OCI-LY3 (cell line): Measurements from ENCODE around the gene DOC2A.

Source experiments
- H2AFZ ChIP-seq: fragments of 200-600, 300-600 bp; shearing (Covaris generic); 2 replicates; pipeline ENCODE4 v1.6.0; 2014; ENCODE audit warnings: antibody characterized with exemption, low read depth, low read length
- H3K27ac ChIP-seq: fragments of 200-600, 300-600 bp; sonication (generic); 2 replicates; pipeline ENCODE4 v1.5.1; 2014; ENCODE audit warnings: mild to moderate bottlenecking, low read length, moderate library complexity, mixed read lengths
- H3K27me3 ChIP-seq: fragments of 200-600, 300-600 bp; sonication (generic); 2 replicates; pipeline ENCODE4 v1.6.1; 2014; ENCODE audit warnings: low read depth, low read length, mixed read lengths
- H3K36me3 ChIP-seq: fragments of 200-600, 300-600 bp; sonication (generic); replicated peaks from 2 replicates; pipeline ENCODE3; 2014; ENCODE audit warnings: low read depth, low read length, mixed read lengths
- H3K4me1 ChIP-seq: fragments of 300-600, 200-600 bp; sonication (generic); 2 replicates; pipeline ENCODE4 v1.6.1; 2014; ENCODE audit warnings: low read length, mixed read lengths
- H3K4me2 ChIP-seq: fragments of 200-600, 300-600 bp; sonication (generic); 2 replicates; pipeline ENCODE4 v1.6.1; 2014; ENCODE audit warnings: low read length, mixed read lengths
- H3K4me3 ChIP-seq: fragments of 300-600, 200-600 bp; sonication (generic); 2 replicates; pipeline ENCODE4 v1.5.1; 2014; ENCODE audit warnings: antibody characterized with exemption, mild to moderate bottlenecking, low read length, moderate library complexity
- H3K79me2 ChIP-seq: fragments of 300-600, 200-600 bp; shearing (Covaris generic); 2 replicates; pipeline ENCODE4 v1.6.1; 2014; ENCODE audit warnings: mild to moderate bottlenecking, low read length, mixed read lengths
- H3K9ac ChIP-seq: fragments of 300-600, 200-600 bp; shearing (Covaris generic); 2 replicates; pipeline ENCODE4 v1.6.0; 2014; ENCODE audit warnings: mild to moderate bottlenecking, low read length, moderate library complexity
- H3K9me3 ChIP-seq: fragments of 200-600, 300-600 bp; shearing (Covaris generic); 2 replicates; pipeline ENCODE4 v1.6.1; 2014; ENCODE audit warnings: low read length, mixed read lengths; ENCODE audit not compliant: insufficient read depth
- H4K20me1 ChIP-seq: fragments of 200-600, 300-600 bp; sonication (generic); 2 replicates; pipeline ENCODE4 v1.6.1; 2016; ENCODE audit warnings: low read length, mixed read lengths; ENCODE audit not compliant: insufficient read depth
- EZH2phosphoT487 ChIP-seq: fragments of 200-600 bp; shearing (Covaris generic); IDR thresholded peaks from 2 replicates; pipeline ENCODE4 v1.6.1; 2018; ENCODE audit warnings: antibody characterized with exemption, mixed run types, low read depth
- TF ChIP-seq, protein P1 (sequence below): fragments of 200-600, 300-600 bp; sonication (generic); IDR thresholded peaks from 2 replicates; pipeline ENCODE4 v1.5.1; 2014; ENCODE audit warnings: antibody characterized with exemption, low read length, low read depth

The DOC2A gene

DNA sequence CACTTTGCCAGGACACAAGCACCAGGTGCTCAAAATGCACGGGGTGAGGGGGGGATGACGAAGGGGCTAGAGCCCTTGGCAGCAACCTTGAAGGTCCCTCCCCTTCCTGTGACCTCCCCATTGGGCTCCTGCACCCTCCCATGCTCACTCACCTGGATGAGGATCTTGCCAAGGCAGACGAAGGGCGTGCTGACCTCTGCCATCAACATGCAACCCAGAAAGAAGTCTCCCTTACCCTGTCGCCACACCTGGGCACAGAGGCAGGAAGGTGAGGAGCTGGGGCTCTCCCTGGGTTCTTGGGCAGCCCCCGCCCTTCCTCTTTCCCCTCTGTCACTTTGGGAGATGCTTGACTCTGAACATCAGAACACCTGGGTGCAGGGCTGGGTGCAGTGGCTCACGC is 14.7 kb upstream of the DOC2A start:
- TF ChIP-seq EZH2phosphoT487: no peak
- TF ChIP-seq, protein P1, sequence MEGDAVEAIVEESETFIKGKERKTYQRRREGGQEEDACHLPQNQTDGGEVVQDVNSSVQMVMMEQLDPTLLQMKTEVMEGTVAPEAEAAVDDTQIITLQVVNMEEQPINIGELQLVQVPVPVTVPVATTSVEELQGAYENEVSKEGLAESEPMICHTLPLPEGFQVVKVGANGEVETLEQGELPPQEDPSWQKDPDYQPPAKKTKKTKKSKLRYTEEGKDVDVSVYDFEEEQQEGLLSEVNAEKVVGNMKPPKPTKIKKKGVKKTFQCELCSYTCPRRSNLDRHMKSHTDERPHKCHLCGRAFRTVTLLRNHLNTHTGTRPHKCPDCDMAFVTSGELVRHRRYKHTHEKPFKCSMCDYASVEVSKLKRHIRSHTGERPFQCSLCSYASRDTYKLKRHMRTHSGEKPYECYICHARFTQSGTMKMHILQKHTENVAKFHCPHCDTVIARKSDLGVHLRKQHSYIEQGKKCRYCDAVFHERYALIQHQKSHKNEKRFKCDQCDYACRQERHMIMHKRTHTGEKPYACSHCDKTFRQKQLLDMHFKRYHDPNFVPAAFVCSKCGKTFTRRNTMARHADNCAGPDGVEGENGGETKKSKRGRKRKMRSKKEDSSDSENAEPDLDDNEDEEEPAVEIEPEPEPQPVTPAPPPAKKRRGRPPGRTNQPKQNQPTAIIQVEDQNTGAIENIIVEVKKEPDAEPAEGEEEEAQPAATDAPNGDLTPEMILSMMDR: no peak
- Histone ChIP-seq H4K20me1 (no peaks in the 10 kb centered on the region), H3K4me2 (no peak overlapping the region; the same call in 1 of the 2 replicates), H3K27me3 (peaks cover 19% of the 10 kb centered on the region; the same call in 1 of the 2 replicates), H3K4me1 (peaks cover 9% of the 10 kb centered on the region), H2AFZ (no peak overlapping the region), H3K27ac (no peak overlapping the region), H3K9ac (no peak overlapping the region), H3K79me2 (no peaks in the 10 kb centered on the region), H3K36me3 (no peaks in the 10 kb centered on the region), H3K9me3 (no peaks in the 10 kb centered on the region), H3K4me3 (no peak overlapping the region)

DNA sequence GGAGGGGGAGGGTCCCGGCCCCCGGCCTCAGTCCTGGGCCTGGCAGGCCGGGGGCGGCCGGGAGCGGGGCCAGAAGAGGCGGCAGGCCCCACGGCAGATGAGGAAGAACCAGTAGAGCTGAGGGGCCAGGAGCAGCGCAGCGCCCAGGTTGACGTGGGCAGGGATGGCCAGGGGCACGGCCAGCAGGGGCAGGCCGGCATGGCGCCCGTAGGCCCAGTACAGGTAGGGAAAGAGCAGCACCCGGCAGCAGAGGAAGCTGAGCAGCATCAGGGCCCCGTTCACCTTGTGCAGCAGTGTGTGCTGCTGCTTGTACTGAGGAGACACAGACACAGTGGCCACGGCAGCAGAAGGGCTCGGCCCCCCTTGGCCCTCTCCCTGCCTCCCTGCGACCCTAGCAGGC is 14.3 kb upstream of the DOC2A start:
- Histone ChIP-seq H3K4me2 (no peak overlapping the region), H2AFZ (no peak overlapping the region), H4K20me1 (no peaks in the 10 kb centered on the region), H3K27ac (no peak overlapping the region), H3K79me2 (no peaks in the 10 kb centered on the region), H3K4me1 (peaks cover 9% of the 10 kb centered on the region), H3K36me3 (no peaks in the 10 kb centered on the region), H3K4me3 (no peak overlapping the region), H3K9ac (no peak overlapping the region), H3K9me3 (no peaks in the 10 kb centered on the region), H3K27me3 (peaks cover 19% of the 10 kb centered on the region; the same call in 1 of the 2 replicates)
- TF ChIP-seq EZH2phosphoT487: no peak
- TF ChIP-seq, protein P1: no peak

DNA sequence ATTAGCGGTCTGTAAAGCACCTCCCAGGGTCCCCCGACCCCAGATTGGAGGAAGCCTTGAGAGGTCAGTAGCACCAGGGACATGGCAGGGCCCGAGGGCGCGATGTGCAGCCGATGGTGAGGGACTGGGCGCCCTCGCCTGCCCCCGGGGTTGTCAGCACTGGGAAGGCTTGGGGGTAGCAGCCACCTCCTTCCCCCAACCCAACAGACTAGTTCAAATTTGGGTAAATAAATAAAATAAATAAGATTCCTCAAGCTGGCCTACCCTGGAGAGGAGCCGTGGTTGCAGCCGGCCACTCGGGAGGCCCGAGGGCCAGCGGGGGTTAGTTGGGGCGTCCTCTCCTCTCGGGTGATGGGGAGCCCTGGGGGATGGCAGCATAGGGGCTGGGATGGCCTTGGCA is 13.6 kb upstream of the DOC2A start:
- Histone ChIP-seq H4K20me1 (no peaks in the 10 kb centered on the region), H3K4me2 (no peak overlapping the region), H3K4me3 (no peak overlapping the region), H3K9ac (no peak overlapping the region), H3K36me3 (no peaks in the 10 kb centered on the region), H3K79me2 (no peaks in the 10 kb centered on the region), H3K9me3 (no peaks in the 10 kb centered on the region), H2AFZ (no peak overlapping the region), H3K27me3 (peaks cover 19% of the 10 kb centered on the region; the same call in 1 of the 2 replicates), H3K4me1 (peaks cover 9% of the 10 kb centered on the region), H3K27ac (no peak overlapping the region)
- TF ChIP-seq, protein P1: no peak
- no peak for TF ChIP-seq EZH2phosphoT487

DNA sequence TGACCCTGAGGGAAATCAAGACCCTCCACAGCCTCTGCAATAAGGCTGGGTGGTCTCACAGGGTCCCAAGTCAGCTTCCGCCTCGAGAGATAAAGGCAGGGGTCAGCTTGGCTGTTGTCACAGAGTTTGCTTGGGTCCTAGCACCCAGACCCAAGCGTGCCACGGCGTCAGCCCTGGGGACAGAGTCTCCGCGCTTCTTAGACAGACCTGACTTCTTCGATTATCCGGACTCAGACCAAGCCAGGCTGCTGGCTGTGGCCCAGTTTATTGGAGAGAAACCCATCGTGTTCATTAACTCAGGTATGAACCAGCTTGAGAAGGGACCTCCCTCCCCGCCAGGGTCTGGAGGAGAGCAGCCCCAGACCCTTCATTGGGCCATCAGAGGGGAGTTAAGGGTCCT is 12.8 kb upstream of the DOC2A start:
- no peak overlapping the region for H2AFZ ChIP-seq
- TF ChIP-seq EZH2phosphoT487: no peak
- TF ChIP-seq, protein P1: no peak
- H3K36me3 ChIP-seq: no peaks in the 10 kb centered on the region
- no peak overlapping the region for H3K9ac ChIP-seq
- peaks cover 9% of the 10 kb centered on the region for H3K4me1 ChIP-seq
- H3K79me2 ChIP-seq: no peaks in the 10 kb centered on the region
- H3K4me2 ChIP-seq: no peak overlapping the region
- H3K27ac ChIP-seq: no peak overlapping the region
- no peaks in the 10 kb centered on the region for H3K9me3 ChIP-seq
- no peaks in the 10 kb centered on the region for H4K20me1 ChIP-seq
- peaks cover 19% of the 10 kb centered on the region; the same call in 1 of the 2 replicates for H3K27me3 ChIP-seq
- H3K4me3 ChIP-seq: no peak overlapping the region
